Tibial artery (tissue), 4 donors: ENCODE results near the gene HCAR3.

Experiments used
- DNase-seq, 2 donors: peaks; one replicate each; pipeline ENCODE4 v3.0.0-alpha.2; 2019
- H3K27ac ChIP-seq, 2 donors: fragments of 200-600 bp; sonication (generic) in 1 of 2; 1 replicate in 1 of 2; 2 replicates in 1 of 2; pipeline ENCODE4 v1.5.1; 2018 to 2019; ENCODE audit warnings: mild to moderate bottlenecking in 1 of 2
- H3K27me3 ChIP-seq, 2 donors: fragments of 200-600 bp; sonication (generic) in 1 of 2; one replicate each; pipeline versions ENCODE4 v1.5.1 to v1.6.0; 2016 to 2019
- H3K36me3 ChIP-seq, 3 donors: fragments of 200-600 bp; sonication (generic) in 2 of 3; one replicate each; pipeline ENCODE4 v1.5.1; 2016 to 2019; ENCODE audit warnings: mild to moderate bottlenecking in 2 of 3
- H3K4me1 ChIP-seq, 4 donors: fragments of 200-600 bp; sonication (generic) in 2 of 4; 1 replicate in 3 of 4; 2 replicates in 1 of 4; pipeline ENCODE4 v1.5.1; 2016 to 2019
- H3K4me3 ChIP-seq, 2 donors: fragments of 200-600 bp; sonication (generic) in 1 of 2; 1 replicate in 1 of 2; 2 replicates in 1 of 2; pipeline ENCODE4 v1.5.1; 2018 to 2019; ENCODE audit warnings: mild to moderate bottlenecking in 2 of 2
- H3K9me3 ChIP-seq, 3 donors: fragments of 200-600 bp; sonication (generic) in 1 of 3; one replicate each; pipeline ENCODE4 v1.5.1; 2016 to 2019
- intact Hi-C: fragments of 100-400 bp; cut with DNase I; formaldehyde crosslinking; loops from one replicate; pipeline ENCODE4 v1.15.0; 2023; ENCODE audit warnings: low total_unique reads
- TF ChIP-seq, protein P1 (sequence below), 2 experiments: fragments of 200-600 bp in 1 of 2; fragments of 450-650 bp in 1 of 2; IDR thresholded peaks; one replicate each; pipeline ENCODE4 v1.5.1; 2017 to 2019; ENCODE audit warnings: antibody characterized with exemption in 2 of 2, mild to moderate bottlenecking in 1 of 2, moderate library complexity in 1 of 2

The HCAR3 gene

GRCh38 chr12:122749569-122750332 lies 33.1 kb upstream of the HCAR3 start:
- H3K9me3 ChIP-seq, result no peaks in the 10 kb centered on the region
- H3K4me3 ChIP-seq, result no peak overlapping the region
- peaks cover 0 to 4% (median 0%) of the 10 kb centered on the region in 3 donors for H3K36me3 ChIP-seq
- H3K4me1 ChIP-seq, result peaks cover 0 to 19% (median 15%) of the 10 kb centered on the region in 4 donors
- no peaks in the 10 kb centered on the region for H3K27me3 ChIP-seq
- intact Hi-C loops, result loop anchor here (5.0 kb wide), 2 partner anchors 112 to 222 kb away; partner anchors contain the start of genes KNTC1 and RSRC2
- TF ChIP-seq, protein P1, sequence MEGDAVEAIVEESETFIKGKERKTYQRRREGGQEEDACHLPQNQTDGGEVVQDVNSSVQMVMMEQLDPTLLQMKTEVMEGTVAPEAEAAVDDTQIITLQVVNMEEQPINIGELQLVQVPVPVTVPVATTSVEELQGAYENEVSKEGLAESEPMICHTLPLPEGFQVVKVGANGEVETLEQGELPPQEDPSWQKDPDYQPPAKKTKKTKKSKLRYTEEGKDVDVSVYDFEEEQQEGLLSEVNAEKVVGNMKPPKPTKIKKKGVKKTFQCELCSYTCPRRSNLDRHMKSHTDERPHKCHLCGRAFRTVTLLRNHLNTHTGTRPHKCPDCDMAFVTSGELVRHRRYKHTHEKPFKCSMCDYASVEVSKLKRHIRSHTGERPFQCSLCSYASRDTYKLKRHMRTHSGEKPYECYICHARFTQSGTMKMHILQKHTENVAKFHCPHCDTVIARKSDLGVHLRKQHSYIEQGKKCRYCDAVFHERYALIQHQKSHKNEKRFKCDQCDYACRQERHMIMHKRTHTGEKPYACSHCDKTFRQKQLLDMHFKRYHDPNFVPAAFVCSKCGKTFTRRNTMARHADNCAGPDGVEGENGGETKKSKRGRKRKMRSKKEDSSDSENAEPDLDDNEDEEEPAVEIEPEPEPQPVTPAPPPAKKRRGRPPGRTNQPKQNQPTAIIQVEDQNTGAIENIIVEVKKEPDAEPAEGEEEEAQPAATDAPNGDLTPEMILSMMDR (IDR thresholded peaks at IDR 0.05), result no peak
- H3K27ac ChIP-seq, result no peak overlapping the region
- no peak for DNase-seq

GRCh38 chr12:122747224-122748135 lies 30.9 kb upstream of the HCAR3 start:
- Histone ChIP-seq H3K4me3 (no peak overlapping the region), H3K27ac (no peak overlapping the region), H3K27me3 (no peaks in the 10 kb centered on the region), H3K36me3 (no peaks in the 10 kb centered on the region), H3K4me1 (peaks cover 0 to 7% (median 4%) of the 10 kb centered on the region in 4 donors), H3K9me3 (no peaks in the 10 kb centered on the region)
- peak in 1 of 2 donors; percentile 16 for DNase-seq
- intact Hi-C loops, result no loop called here
- TF ChIP-seq, protein P1 (IDR thresholded peaks at IDR 0.05), result no peak

DNA sequence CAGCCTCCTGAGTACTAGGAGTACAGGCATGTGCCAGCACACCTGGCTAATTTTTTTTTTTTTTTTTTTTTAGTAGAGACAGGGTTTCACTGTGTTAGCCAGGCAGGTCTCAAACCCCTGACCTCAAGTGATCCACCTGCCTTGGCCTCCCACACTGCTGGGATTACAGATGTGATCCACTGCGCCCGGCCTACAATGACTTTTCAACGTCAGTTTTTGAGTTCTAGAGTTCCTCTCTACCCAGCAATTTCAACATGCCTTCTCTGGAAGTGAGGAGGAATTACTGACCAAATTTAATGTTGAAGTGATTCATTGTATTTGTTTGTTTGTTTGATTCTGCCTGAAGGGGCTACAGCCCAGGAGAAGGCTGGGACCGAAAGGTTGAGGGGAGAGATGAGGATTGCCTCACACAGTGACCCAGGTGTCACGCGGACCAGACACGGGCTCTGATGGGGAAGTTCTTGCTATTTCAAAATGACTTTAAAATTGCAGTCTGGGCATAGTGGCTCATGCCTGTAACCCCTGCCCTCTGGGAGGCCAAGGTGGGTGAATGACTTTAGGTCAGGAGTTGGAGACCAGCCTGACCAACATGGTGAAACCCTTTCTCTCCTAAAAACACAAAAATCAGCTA lies 27.4 kb upstream of the HCAR3 start:
- TF ChIP-seq, protein P1 (IDR thresholded peaks at IDR 0.05), result no peak
- Histone ChIP-seq H3K4me3 (no peak overlapping the region), H3K4me1 (no peaks in the 10 kb centered on the region), H3K36me3 (no peaks in the 10 kb centered on the region), H3K27ac (no peak overlapping the region), H3K9me3 (no peaks in the 10 kb centered on the region), H3K27me3 (no peaks in the 10 kb centered on the region)
- DNase-seq, result peak in 1 of 2 donors; percentile 64
- intact Hi-C loops, result no loop called here

GRCh38 chr12:122740351-122740750 lies 23.7 kb upstream of the HCAR3 start:
- Histone ChIP-seq H3K27me3 (no peaks in the 10 kb centered on the region), H3K4me1 (no peaks in the 10 kb centered on the region), H3K36me3 (no peaks in the 10 kb centered on the region), H3K9me3 (no peaks in the 10 kb centered on the region), H3K4me3 (no peak overlapping the region), H3K27ac (no peak overlapping the region)
- intact Hi-C loops, result no loop called here
- DNase-seq, result peak in 1 of 2 donors; percentile 10
- TF ChIP-seq, protein P1 (IDR thresholded peaks at IDR 0.05), result no peak

DNA sequence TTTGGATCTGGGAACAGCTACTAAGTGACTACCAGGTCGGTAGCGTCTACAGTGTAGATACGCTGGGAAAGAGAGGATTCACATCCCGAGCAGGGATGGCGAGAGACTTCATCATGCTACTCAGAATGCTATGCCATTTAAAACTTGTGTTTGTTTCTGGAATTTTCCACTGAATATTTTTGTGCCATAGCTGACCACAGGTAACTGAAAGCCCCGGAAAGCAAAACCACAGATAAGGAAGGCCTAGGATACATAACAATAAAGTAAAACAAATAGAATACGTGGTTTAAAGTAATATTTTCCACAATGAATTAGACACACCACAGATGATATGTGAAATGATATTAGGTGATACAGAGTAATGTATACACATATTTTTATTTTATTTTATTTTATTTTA lies 22.0 kb upstream of the HCAR3 start:
- Histone ChIP-seq H3K9me3 (no peaks in the 10 kb centered on the region), H3K27me3 (no peaks in the 10 kb centered on the region), H3K27ac (no peak overlapping the region), H3K4me3 (no peak overlapping the region), H3K4me1 (no peaks in the 10 kb centered on the region), H3K36me3 (no peaks in the 10 kb centered on the region)
- intact Hi-C loops, result no loop called here
- TF ChIP-seq, protein P1 (IDR thresholded peaks at IDR 0.05), result no peak
- DNase-seq, result no peak
